ENCODE data around the gene AGK.
A peak's percentile ranks its signal among the peaks of the same experiment; 100 is the strongest.
"Not testable (repeated sequence)": the region's sequence is repeated elsewhere in the genome, so short reads cannot be mapped to it uniquely, and the experiment has no call there.

The AGK gene

DNA sequence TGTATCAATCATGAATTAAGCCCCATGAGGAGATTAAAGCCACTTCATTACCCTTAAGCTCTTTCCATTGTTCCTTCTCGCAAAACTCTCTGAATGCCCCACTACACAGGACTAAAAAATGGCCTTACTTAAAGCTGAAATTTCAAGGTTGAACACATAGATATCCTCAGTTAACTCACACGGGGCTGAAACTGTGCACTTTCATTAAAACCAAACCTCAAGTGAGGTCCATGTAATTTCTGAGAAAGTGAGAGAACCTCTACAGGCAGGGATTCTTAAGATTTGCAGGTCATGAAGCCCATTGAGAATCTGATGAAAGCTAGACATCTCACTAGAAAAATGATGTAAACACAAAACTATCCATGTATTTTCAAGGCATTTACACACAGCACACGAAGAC, 134.9 kb downstream of the AGK start:
- DNase-seq, result no peak

DNA sequence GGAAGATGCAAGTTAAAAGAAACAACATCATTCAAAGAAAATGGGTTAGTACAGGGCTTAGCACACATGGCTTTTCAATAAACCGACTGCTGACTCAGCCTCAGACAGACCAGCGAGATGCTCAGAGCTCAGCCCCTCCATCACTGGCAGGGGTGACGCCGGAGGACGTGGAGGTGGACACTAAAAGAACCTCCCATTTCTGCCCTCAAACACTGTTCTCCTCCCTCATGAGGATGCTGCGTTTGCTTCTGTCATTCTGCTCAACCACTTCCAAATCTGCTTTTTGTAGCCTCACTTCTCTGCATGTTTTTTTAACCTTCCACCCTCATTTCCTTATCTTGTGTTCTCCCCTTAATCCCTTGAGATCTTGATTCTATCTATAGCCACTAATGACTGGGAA, 135.5 kb downstream of the AGK start:
- DNase-seq, result no peak

DNA sequence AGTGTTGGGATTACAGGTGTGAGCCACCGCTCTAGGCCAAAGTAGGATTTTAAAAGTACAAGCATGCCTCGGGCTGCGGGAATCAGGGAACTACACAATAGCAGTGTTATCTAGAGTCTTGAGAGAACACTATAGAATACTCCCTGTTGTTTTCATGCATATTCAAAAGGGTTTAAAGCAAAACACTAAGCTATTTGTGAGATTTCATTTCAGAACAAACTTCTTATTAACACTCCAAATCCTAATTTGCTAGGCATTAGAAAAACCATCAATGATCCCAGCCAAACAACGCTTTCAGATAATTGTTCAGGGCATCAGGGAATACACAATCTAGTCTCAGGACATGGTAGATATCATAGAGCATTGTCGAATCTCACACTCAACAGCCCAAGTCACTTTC, 136.8 kb downstream of the AGK start:
- no peak for DNase-seq

DNA sequence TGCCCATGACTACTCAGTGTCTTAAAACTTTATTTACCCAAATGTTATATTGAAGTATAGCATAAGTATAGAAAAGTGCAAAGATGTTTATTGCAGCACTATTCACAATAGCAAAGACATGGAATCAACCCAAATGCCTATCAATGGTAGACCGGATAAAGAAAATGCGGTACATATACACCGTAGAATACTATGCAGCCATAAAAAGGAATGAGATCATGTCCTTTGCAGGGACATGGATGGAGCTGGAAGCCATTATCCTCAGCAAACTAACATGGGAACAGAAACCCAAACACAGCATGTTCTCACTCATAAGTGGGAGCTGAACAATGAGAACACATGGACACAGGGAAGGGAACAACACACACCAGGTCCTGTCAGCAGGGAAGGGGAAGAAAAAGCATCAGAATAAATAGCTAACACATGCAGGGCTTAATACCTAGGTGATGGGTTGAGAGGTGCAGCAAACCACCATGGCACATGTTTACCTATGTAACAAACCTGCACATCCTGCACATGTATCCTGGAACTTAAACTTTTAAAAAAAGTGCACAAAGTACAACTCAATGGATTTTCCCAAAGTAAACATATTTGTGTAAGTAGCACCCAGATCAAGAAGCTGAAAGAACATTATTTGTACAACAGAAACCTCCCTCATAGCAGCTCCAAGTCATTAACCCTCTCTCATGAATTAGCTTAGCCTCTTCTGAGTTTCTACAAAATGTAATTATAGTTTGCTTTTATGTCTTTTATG, 138.0 kb downstream of the AGK start:
- not testable (repeated sequence) for DNase-seq

DNA sequence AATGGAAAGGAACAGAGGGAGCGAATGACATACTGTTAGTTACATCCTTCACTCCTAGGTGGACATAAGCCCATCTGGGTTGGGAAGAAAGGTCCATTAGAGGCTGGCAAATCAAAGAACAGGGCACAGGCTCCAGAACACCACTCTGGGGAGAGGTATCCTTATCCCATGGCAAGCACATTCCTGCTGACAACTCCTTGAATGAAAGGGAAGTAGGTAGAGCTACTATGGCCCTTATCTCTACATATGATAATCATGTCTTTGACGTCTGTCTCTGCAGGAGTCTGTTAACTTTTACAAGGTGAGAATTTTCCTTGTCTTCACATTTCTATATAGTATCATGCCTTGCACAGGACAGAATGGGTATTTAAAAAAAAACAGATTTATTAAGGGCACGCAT, 140.3 kb downstream of the AGK start:
- no peak for DNase-seq

DNA sequence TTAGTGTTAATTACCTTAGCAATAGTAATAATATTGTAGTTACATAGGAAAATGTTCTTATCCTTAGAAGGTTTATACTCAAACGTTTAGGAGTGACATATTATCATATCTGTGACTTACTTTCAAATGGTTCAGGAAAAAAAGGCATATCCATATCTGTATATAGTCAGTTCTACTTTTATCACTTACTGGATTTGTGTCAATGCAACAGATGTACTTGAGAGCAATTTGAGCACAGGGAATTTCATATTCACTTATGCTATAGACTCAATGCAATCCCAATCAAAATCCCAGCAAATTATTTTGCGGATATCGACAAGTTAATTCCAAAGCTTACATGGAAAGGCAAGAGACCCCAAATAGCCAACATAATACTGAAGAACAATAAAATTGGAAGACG, 140.8 kb downstream of the AGK start:
- DNase-seq, result no peak

DNA sequence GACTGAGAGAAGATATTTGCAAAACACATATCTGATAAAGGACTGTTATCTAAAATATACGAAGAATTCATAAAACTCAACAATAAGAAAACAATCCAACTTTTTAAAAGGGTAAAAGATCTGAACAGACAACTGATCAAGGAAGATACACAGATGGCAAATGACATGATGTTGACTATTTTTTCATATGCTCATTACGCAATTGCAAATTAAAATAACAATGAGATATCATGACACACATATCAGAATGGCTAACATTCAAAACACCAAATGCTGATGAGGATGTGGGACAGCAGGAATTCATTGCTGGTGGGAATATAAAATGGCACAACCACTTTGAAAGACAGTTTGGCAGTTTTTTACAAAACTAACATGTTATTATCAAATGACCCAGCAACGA, 141.9 kb downstream of the AGK start:
- no peak for DNase-seq

DNA sequence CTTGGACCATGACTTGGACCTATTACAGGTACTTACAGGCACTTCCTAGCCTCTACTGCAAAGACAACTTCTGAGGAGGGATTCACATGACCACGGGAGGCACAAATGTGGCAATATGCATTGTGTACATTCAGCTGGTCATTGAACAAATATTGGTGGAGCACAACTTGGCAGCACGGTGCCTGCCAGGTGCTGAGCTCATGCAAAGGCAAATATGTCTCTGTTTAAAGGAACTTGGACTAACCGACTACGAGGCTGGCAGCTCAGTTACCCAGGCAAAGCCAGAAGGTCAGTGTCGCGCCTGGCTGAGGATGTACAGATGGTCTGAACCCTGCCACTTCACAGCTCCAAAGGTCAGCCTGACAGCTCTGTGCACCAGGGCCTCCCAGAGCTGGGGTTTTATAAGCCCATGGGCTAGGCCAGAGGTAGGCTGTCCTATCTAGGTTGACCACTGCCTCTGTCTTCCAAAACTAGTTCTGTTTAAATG, 144.6 kb downstream of the AGK start:
- peak; percentile 58 for DNase-seq

DNA sequence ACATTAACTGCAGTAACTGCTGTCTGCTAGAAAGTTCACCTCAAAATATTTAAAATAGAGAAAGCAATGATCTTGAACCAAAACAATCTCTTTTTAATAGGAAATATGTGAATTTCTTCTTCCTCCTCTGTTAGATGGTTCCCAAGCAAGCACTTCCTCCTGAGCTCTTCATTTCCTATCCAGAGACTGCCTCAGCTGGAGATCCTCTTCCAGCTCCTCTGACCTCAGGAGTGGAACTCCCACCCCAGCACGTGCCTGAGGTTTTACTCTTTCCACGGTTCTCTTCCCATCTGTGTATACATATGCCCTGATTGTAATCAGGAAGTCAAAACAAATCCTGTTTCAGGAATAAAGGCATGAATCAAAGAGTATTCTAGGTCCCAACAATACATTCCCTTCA, 145.1 kb downstream of the AGK start:
- no peak for DNase-seq

DNA sequence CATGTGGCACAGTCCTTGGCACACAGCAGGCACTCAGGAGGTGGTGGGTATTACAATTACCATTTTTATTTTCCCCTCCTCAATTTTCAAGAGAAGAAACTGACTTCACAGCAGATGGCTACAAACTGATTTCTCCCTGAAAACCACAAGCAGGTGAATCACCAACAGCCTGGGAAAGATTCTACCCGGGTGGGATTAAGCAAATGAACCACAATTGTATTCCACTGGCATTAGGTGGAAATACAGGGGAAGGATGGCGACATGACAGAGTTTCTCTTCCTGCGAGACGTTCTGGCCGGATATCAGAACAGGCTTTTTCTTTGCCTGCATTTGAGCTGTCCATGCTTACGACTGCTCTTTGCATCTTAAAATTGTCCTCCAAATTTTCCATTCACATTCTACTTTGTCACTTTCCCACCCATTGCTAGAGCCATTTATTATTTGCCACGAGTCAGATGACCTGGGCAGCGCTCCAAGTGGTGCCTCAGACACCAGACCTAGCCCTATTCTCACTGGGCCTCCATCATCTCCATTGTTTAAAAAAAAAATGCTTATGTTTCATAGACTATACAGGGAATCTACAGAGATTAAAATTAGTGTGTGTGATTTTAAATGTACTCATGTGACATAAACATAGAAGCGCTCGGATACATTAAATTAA, 146.1 kb downstream of the AGK start:
- DNase-seq, result no peak

DNA sequence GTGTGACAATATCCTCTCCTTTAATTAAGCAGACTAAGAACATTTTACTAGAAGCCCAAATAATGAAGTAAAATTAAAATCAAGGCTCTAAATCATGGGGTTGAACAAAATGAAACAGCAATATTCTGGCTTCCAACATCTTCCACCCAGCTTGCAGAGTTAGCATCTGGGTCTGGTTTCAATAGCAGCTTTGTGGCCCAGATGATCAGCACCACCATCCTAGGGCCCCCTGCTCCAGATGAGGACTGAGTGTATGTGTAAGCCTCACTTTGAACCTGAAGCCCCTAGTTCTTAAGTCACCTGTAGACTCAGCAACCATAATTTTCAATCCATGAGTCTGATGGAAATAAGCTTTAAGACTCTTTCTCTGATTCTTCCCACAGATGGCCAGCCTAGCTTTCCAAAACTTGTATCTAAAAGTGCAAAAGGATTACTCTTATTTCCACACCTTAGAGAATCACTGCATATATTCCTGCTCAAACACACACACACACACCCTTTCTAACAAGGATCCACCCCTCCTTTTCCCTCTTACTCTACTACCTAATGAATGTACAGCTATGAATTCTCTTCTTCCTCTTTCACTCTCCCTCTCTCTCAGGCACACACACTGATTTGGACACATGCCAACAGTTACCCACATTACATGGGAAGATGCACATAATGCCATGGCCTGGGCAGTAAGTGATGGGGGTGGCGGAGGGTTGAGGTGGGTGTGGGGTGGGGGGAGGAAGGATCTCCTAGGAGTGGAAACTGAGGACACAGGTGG, 147.2 kb downstream of the AGK start:
- no peak for DNase-seq

DNA sequence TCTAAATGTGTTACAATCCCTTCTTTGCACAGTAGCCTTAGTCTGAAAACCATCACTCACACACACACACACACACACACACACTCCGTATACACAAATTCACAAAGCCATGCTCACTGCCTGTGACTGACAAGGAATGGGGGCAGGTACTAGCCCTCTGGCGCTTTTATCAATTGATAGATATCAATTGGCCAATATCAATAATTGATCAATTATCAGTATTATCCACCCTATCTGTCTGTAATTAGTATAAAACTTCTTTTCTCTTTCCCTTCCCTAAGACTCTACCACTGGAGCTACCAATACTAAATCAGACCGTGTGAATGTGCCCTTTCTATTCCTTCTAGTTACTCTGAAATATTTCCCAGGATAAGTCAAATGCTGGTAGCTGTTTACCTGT, 148.7 kb downstream of the AGK start:
- no peak for DNase-seq

DNA sequence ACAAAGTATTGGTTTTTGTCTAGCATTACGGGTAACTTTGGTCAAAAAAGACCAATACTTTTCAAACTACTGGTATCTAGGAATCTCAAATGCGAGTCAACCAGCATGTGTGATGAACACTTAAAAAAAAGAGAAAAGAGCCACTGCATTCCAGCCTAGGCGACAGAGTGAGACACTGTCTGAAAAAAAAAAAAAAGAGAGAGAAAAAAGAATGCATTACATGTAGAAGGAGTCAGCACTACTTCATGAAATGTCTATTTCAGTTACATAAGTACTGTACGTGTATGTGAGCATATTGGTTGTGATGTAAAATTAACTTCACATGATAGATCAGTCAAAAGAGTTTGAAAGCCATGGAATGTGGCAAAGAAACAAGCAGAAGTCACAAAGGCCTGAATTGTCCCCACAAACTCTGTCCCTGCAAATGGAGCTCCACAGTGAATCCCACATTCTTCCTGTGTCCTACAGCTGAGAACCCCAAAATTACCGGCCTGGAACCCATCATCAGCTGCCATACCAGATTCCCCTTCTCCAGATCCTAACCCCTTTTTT, 149.2 kb downstream of the AGK start:
- no peak for DNase-seq

DNA sequence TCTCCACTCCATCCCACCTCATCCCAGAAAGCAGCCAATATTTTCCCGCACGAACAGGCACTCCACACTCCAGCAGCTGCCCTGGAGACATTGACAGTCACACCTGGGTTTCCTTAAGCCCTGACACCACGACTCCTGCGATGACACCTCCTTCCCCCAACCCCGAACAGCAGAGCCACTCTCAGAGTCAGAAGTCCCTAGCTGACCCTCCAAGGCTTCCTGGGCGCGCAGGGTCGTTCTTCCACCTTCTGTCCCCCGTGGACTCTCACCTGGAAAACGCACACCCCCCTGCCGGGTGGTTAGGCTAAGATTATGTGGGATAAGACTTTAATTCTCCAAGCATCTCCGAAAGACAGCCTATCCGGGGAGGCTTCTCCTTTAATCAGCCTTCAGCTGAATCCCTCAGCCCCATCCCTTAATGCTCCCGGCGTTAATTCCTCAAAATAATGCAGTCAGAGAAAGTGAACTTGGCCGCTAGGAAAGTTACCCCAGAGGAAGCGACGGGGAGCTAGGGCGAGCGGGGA, 149.7 kb downstream of the AGK start:
- no peak for DNase-seq

DNA sequence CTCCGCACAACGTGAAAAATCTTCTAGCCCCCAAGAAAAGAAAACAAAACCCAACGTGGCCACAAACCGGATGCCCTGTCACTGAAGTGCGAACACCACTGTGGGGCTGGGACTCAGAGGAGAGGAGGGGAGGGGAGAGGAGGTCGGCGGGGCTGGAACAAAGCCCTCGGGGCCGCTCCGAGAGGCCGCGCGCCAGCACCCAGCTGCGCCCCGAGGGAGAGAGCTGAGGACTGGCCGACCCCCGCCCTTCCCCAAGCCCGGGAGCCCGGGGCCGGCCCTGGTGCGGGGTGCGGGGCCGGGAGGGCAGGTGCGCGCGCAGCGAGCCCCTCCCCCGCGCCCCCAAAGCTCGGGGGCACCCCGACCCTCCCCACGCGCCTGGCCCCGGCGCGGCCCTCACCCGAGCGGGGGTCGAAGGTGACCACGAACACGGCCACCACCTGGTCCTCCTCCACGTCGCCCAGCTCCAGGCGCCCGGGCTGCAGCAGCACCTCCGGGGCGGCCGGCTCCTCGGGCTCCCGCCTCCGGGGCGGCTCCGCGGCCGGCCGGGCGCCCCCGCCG, 150.4 kb downstream of the AGK start:
- DNase-seq, result no peak

DNA sequence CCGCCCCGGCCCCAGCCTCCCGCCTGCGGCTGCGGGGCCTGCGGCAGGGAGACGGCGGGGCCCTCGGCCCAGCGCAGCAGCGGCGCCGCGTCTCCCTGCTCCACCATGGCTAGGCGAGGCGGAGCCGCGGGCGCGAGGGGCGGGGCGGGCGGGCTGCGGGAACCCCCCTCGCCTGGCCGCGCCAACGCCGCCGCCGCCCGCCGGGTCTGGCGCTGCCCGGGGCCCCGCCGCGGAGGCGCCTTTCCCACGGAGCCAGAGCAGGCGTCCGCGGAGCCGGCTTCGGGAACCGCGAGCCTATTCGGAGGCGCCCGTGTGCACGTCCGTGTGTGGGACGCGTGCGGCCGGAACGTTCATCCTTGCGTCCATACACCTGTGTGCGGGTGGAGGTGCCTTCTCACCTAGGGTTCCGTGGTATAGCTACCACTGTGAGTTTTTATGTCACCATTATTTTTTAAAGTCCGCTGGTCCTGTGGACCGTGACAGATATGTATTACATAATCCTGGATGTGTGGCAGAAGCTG, 150.9 kb downstream of the AGK start, which contains the start of gene DENND11:
TSS of gene DENND11 (minus strand) at position 120 of the 521 bp plus-strand sequence. CDS start at position 107, 13 bp downstream.
- peak; percentile 50 for DNase-seq

DNA sequence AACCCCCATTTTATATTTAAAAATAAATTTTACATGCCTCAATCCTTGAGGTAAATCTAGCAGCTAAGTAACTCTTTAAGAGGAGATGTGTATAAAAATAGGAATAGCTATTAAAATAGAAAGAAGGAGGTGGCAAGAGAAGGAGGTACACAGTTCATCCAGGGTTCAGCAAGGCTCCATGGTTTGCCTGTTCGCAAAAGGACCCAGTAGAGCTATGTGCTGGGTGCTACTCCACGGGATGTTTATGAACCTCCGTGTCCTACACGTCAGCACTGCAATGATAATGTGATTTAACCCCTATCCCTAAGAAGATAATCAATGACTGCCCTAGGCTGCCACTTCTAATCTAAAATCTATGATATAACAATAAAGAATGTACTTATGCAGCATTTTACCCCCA, 151.7 kb downstream of the AGK start:
- DNase-seq, result no peak

DNA sequence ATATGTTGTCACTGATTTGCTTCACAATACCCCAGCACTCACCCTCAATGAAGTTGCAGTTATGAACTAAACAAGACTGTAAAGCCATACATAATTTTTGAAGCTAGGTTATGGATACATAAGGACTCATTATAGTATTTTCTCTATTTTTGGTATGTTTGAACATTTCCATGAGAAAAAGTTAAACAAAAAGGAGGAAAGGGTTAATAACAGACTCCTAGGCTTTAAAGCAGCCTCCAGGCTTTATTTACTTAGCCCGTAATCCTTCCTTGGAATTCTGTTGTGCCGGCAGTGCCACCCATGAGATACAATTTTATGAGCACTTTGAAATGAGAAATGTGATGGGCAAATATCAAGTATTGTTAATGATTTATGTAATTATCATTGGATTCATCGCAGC, 152.9 kb downstream of the AGK start:
- DNase-seq, result no peak

DNA sequence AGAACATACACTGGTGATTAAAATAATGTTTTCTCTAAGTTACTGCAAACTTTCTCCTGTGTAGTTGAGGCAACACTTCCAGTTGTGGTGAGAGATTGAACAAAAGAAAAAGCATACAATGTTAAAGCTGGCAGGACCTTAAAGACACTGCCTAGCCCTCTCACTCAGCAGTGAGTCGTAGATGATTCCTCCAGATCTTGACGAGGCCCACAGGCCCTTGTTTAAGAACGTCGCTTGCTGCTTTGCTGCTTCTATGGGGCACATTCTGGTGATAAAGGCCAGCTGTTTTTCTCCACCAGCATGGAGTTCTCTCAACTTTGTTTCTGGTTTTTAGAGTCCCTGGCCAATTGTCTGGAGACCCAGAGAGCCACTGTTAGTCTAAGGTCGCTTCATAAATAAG, 153.5 kb downstream of the AGK start:
- DNase-seq, result no peak

All from NCI-H774 (cell line).